HepG2 (cell line): Measurements from ENCODE around the gene PLCB1. TPM values are rescaled to one million over a fixed set of nuclear protein-coding genes. Genes with fewer than 3 reads are reported as not detected.

Source experiments
- ATAC-seq: fragments of 200-7000 bp; cut with Tn5 transposase; 3 replicates; pipeline ENCODE4 v1.9.1; 2020; ENCODE audit warnings: mild to moderate bottlenecking, moderate library complexity
- BruUV-seq: library from RNA; stranded (reverse); fragments of 400-500 nt; replicated peaks from 2 replicates; lab custom pipeline; 2021; lab: Mats Ljungman, UMichigan
- CTCF ChIA-PET: fragments of 300-600 bp; formaldehyde crosslinking; extraction: SDS; loops from one replicate; lab custom pipeline; 2021; ENCODE audit warnings: low total read pairs, inconsistent platforms, low intra/inter-chr PET ratio; lab: Yijun Ruan, JAX
- POLR2A ChIA-PET: fragments of 350-600 bp; sonication (Branson Sonifier 250); formaldehyde crosslinking; loops from one replicate; lab custom pipeline; 2020; ENCODE audit warnings: antibody characterized with exemption, inconsistent platforms; lab: Yijun Ruan, JAX
- DNase-seq: peaks from one replicate; pipeline ENCODE4 v3.0.0-alpha.2; 2015; ENCODE audit warnings: low spot score
- FAIRE-seq: peaks from 3 replicates; lab custom pipeline; 2011; peaks lifted over from hg19 to GRCh38; lab: Jason Lieb, UNC
- H2AFZ ChIP-seq: one replicate; pipeline ENCODE4 v1.6.1; 2011; ENCODE audit warnings: low read length, inconsistent platforms
- H3K27ac ChIP-seq: fragments of 300-600 bp; 3 replicates; pipeline ENCODE4 v1.8.0; 2011; ENCODE audit warnings: mixed run types, mild to moderate bottlenecking, mixed read lengths, low read length, inconsistent platforms; ENCODE audit not compliant: insufficient read depth; ENCODE audit errors: extremely low read length
- H3K27me3 ChIP-seq, 2 experiments: fragments of 200-600 bp in 1 of 2; 2 replicates in 1 of 2; 3 replicates in 1 of 2; pipeline versions ENCODE4 v1.6.0 to v1.8.0; 2011; ENCODE audit warnings: low read length in 2 of 2, mild to moderate bottlenecking in 2 of 2, moderate library complexity in 2 of 2, inconsistent platforms in 1 of 2; ENCODE audit not compliant: insufficient read depth in 2 of 2, control insufficient read depth in 1 of 2
- H3K36me3 ChIP-seq, 2 experiments: fragments of 200-600 bp in 1 of 2; replicated peaks in 1 of 2; 2 replicates in 1 of 2; 3 replicates in 1 of 2; pipeline versions ENCODE4 v1.5.1 to v1.8.0; 2011; ENCODE audit warnings: low read length in 2 of 2, inconsistent platforms in 1 of 2; ENCODE audit not compliant: insufficient read depth in 2 of 2, control insufficient read depth in 1 of 2
- H3K4me1 ChIP-seq: 2 replicates; pipeline ENCODE4 v1.5.1; 2012; ENCODE audit warnings: low read length, inconsistent platforms; ENCODE audit not compliant: insufficient read depth
- H3K4me2 ChIP-seq: 2 replicates; pipeline ENCODE4 v1.6.0; 2011; ENCODE audit warnings: low read depth, low read length, inconsistent platforms
- H3K4me3 ChIP-seq, 3 experiments: fragments of 200-600 bp in 1 of 3; sonication (generic), shearing (Covaris generic) in 1 of 3; replicated peaks in 1 of 3; 2 replicates each; pipeline ENCODE4 v1.5.1; 2011 to 2016; ENCODE audit warnings: low read length in 3 of 3, inconsistent platforms in 2 of 3, low read depth in 2 of 3, mild to moderate bottlenecking in 2 of 3, control low read depth in 1 of 3, mixed read lengths in 1 of 3; ENCODE audit not compliant: insufficient read depth in 1 of 3
- H3K79me2 ChIP-seq: one replicate; pipeline ENCODE4 v1.6.1; 2011; ENCODE audit warnings: low read length, inconsistent platforms; ENCODE audit not compliant: insufficient read depth
- H3K9ac ChIP-seq: 2 replicates; pipeline ENCODE4 v1.6.0; 2011; ENCODE audit warnings: mild to moderate bottlenecking, low read depth, low read length, inconsistent platforms; ENCODE audit not compliant: insufficient read depth
- H3K9me3 ChIP-seq: 2 replicates; pipeline ENCODE4 v1.5.1; 2012; ENCODE audit warnings: mild to moderate bottlenecking, low read length
- H4K20me1 ChIP-seq: 2 replicates; pipeline ENCODE4 v1.6.0; 2011; ENCODE audit warnings: inconsistent platforms, mild to moderate bottlenecking, low read length, moderate library complexity; ENCODE audit not compliant: insufficient read depth
- ARHGAP35 ChIP-seq: sonication (generic); formaldehyde crosslinking; IDR thresholded peaks from 2 replicates; pipeline ENCODE4 v1.9.0; 2022; ENCODE audit warnings: mild to moderate bottlenecking, inconsistent platforms, moderate library complexity, missing genetic modification reagents, borderline replicate concordance
- CC2D1A ChIP-seq: sonication (generic); formaldehyde crosslinking; IDR thresholded peaks from 2 replicates; pipeline ENCODE4 v1.8.1; 2023; ENCODE audit warnings: mild to moderate bottlenecking, missing genetic modification reagents
- KLF16 ChIP-seq, 2 experiments: sonication (generic) in 1 of 2; formaldehyde crosslinking in 1 of 2; IDR thresholded peaks; 2 replicates each; pipeline versions ENCODE4 v1.6.1 to v1.8.0; 2016 to 2023; ENCODE audit warnings: missing genetic modification reagents in 2 of 2, missing compliant biosample characterization in 1 of 2
- ZNF558 ChIP-seq: sonication (generic); formaldehyde crosslinking; IDR thresholded peaks from 2 replicates; pipeline ENCODE4 v1.9.0; 2022; ENCODE audit warnings: mild to moderate bottlenecking, missing genetic modification reagents, borderline replicate concordance
- ZNF770 ChIP-seq: sonication (generic); formaldehyde crosslinking; IDR thresholded peaks from 2 replicates; pipeline ENCODE4 v1.5.0; 2020; ENCODE audit warnings: mild to moderate bottlenecking, missing genetic modification reagents
- WGBS: methylation state at CpG from one replicate; pipeline ENCODE4 v1.1.6; 2017; ENCODE audit warnings: low lambda C conversion rate; 5-methylcytosine and 5-hydroxymethylcytosine counted together
- in situ Hi-C: cut with HindIII; loops from 2 replicates; pipeline ENCODE4 v1.10.0; 2017; ENCODE audit warnings: low pct_unique_long_range_greater_than_20kb; ENCODE audit not compliant: extremely low pct_ligation_motif_present
- intact Hi-C: fragments of 100-400 bp; cut with micrococcal nuclease; formaldehyde crosslinking; loops from one replicate; pipeline ENCODE4 v1.10.0; 2022; ENCODE audit not compliant: unreplicated experiment
- polyA plus RNA-seq, 8 experiments: library from polyadenylated mRNA; depleted of rRNA in 3 of 8; stranded (reverse) in 7 of 8; unstranded in 1 of 8; fragments of >200 nt; fragmentation: Illumina TruSeq in 4 of 8; extraction: Trizol in 4 of 8; gene quantifications; 2 replicates each; pipeline versions ENCODE4 v1.2.1 to v1.2.3, GENCODE V29; 2011 to 2016; ENCODE audit warnings: low read depth in 4 of 8, missing spikeins in 1 of 8, mixed read lengths in 1 of 8; ENCODE audit not compliant: insufficient read depth in 1 of 8
- total RNA-seq, 5 experiments: library from RNA; depleted of rRNA; stranded (reverse); fragments of >200 nt; fragmentation: Illumina TruSeq; extraction: Trizol; gene quantifications; 2 replicates each; pipeline ENCODE4 v1.2.3, GENCODE V29; 2016; ENCODE audit warnings: low read depth in 1 of 5

Gene PLCB1
- total and polyA plus RNA-seq, 2 of the 13 experiments (the other 11 are each of a cell fraction or from before 2014, with no cell fraction given): 42.4 to 55.9 TPM

DNA sequence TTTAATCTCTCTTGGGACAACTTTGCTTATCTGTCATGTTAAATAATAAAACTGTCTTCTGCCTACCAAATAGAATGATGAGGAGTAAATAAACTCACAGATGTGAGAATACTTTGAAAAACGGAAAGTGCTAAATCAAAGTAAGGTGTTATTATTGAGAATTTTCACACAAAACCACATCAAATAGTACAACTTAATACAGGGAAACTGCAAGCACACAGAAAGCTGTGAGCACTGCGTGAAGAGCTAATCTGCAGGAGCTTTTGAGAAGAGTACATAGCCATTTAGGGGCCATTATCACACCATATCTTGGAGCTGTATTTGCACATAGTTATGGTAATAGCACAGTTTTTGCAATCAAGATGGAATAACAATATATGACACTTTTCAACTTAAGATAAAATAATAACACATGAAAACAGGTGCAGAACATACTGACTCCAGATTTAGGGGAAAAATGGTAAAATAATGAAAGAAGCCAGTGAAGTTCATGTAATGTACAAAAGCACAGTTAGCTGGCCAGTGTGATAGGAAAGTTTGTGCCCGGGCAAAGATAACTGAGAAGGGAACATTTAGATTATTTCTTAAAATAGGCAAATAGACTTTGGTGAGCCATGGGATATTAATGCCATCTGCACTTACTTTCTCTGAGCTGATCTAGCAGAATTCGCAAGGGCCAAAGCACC is 538.3 kb downstream of the PLCB1 start:
- H3K9me3 ChIP-seq: no peaks in the 10 kb centered on the region
- no peak overlapping the region for H3K4me2 ChIP-seq
- intact Hi-C loops: no loop called here
- peaks cover 8 to 18% of the 10 kb centered on the region in 2 experiments; a peak in 4 of 5 replicates for H3K36me3 ChIP-seq
- H4K20me1 ChIP-seq: no peaks in the 10 kb centered on the region
- H3K79me2 ChIP-seq: no peaks in the 10 kb centered on the region
- DNase-seq (no peak), ATAC-seq (no peak)
- no peaks in the 10 kb centered on the region for H3K27me3 ChIP-seq
- CTCF ChIA-PET: no interaction called here
- TF ChIP-seq ZNF770 (CRISPR knock-in tag) (no peak), ZNF558 (CRISPR knock-in tag) (no peak), CC2D1A (CRISPR knock-in tag) (no peak)
- TF ChIP-seq, all 625 proteins: peak for 0
- no TSS peak for BruUV-seq
- Histone ChIP-seq H2AFZ (no peak overlapping the region), H3K27ac (no peak overlapping the region), H3K4me3 (no peak overlapping the region), H3K4me1 (no peaks in the 10 kb centered on the region), H3K9ac (no peak overlapping the region)
- no peak for FAIRE-seq
- in situ Hi-C loops: no loop called here
- WGBS: 98% methylated on average over 4 of the region's 4 CpGs
- POLR2A ChIA-PET: no interaction called here

GRCh38 chr20:8670893-8671215 is 538.8 kb downstream of the PLCB1 start:
- Histone ChIP-seq H3K9me3 (no peaks in the 10 kb centered on the region), H3K4me2 (no peak overlapping the region)
- WGBS: 96% methylated on average over 3 of the region's 3 CpGs
- TF ChIP-seq ARHGAP35 (CRISPR knock-in tag) (no peak), KLF16 (CRISPR knock-in tag; IDR thresholded peaks at IDR 0.05) (no peak)
- TF ChIP-seq, all 625 proteins: peak for 0
- no peak for DNase-seq
- no TSS peak for BruUV-seq
- Histone ChIP-seq H2AFZ (no peak overlapping the region), H3K27ac (no peak overlapping the region), H3K9ac (no peak overlapping the region), H3K4me1 (no peaks in the 10 kb centered on the region), H3K79me2 (no peaks in the 10 kb centered on the region), H4K20me1 (no peaks in the 10 kb centered on the region), H3K36me3 (peaks cover 5 to 18% of the 10 kb centered on the region in 2 experiments; a peak in 4 of 5 replicates), H3K27me3 (no peaks in the 10 kb centered on the region), H3K4me3 (no peak overlapping the region)
- POLR2A ChIA-PET: no interaction called here
- CTCF ChIA-PET: no interaction called here
- FAIRE-seq: no peak
- ATAC-seq: no peak
- intact Hi-C loops (no loop called here), in situ Hi-C loops (no loop called here)
